Dermis blood vessel endothelial cell (primary cell): Measurements from ENCODE around the gene WDFY1. TPM values are rescaled to one million over a fixed set of nuclear protein-coding genes. Genes with fewer than 3 reads are reported as not detected.

Experiments
- DNase-seq: peaks from one replicate; pipeline ENCODE4 v3.0.0; 2010
- total RNA-seq: library from RNA; depleted of rRNA; stranded (reverse); fragments of >200 nt; gene quantifications from 2 replicates; pipeline ENCODE4 v1.2.3, GENCODE V29; 2014

The WDFY1 gene
- total RNA-seq, 1 donor from 2014 or later, result 126 TPM

DNA sequence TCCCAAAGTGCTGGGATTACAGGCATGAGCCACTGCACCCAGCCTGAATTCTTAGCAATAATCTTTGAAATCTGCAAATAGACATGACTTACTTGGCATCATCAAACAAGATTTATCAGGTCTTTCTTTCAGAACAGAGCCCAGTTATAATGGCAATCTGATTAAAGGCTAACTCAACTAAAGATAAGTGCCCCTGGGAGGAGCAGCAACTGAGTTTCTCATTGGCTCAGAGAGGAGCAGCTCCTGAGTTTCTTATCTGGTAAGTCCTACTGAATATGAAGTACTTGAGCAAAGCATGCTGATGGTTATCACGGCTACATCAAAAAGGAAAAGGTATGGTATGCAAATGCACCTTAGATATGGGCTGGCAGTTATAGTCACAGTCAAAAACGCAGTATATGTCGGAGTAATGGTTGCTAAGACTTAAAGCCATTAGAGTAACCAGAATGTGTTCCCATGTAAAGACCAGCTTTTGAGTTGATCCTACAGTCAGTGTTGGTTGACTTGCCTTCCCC lies 92.8 kb downstream of the WDFY1 start:
- DNase-seq, result no peak

DNA sequence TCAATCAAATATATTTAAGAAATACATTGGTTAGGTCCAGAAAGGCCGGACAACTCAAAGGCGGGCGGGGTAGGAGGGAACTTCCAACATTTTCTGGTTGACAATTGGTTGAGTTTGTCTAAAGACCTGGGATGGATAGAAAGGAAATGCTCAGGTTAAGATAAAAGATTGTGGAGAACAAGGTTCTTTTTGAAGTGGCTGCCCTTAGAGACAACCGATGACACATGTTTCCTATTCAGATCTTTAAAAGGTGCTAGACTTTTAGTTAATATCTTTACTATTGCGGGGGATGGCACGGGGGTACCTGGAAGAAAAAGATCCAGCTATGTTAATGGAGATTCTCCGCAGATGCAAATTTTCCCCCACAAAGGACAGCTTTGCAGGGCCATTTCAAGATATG lies 97.7 kb downstream of the WDFY1 start:
- no peak for DNase-seq

DNA sequence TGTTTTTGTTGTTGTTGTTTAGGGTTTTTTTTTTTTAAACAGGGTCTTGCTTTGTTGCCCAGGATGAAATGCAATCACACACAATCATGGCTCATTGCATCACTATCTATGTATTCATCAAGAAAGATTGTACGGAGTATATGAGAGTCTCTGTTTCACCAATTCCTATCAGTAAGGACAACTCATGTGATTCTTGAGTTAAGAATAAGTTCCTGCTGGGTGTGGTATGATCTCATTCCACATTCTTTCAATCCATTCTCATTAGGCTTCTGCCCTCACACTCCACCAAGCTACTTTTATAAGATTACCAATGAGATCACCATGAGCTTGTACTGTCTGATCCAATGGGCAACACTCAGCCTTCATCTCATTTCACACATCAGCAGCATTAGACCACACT lies 98.6 kb downstream of the WDFY1 start:
- no peak for DNase-seq

DNA sequence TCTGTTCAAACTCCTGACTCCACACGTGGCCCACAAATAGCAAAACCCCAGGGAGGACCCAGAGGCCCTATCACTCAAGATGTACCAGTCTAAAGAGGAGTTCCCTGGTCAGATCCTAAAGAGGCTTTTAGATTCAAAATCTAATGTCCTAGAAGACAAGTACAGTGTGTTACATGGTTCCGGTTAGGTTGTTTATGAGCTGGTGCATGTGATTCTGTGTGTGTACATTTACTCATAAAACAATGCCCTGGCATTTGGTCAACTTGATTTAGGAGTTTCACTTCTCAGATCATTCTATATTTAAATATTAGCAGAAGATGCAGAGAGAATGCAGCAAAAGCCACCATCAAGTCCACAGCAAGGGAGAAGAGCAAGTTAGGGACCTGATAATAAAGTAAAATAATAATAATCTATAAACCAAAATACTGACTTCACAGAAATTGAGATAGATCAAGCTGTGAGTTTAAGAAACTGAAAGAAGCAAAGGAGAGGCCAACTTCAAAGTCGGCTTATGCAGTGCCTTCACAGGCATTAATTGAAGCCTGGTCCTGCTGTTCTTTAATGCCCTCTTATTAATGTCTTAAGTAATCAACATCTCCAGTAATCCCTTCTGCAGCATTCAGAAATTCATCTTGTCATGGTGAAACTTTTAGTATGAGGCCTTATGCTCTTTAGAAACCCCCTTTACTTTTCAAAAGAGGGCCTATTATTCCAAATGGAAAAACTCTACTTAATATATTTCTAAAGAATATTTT lies 103.5 kb downstream of the WDFY1 start:
- DNase-seq, result peak; percentile 23

DNA sequence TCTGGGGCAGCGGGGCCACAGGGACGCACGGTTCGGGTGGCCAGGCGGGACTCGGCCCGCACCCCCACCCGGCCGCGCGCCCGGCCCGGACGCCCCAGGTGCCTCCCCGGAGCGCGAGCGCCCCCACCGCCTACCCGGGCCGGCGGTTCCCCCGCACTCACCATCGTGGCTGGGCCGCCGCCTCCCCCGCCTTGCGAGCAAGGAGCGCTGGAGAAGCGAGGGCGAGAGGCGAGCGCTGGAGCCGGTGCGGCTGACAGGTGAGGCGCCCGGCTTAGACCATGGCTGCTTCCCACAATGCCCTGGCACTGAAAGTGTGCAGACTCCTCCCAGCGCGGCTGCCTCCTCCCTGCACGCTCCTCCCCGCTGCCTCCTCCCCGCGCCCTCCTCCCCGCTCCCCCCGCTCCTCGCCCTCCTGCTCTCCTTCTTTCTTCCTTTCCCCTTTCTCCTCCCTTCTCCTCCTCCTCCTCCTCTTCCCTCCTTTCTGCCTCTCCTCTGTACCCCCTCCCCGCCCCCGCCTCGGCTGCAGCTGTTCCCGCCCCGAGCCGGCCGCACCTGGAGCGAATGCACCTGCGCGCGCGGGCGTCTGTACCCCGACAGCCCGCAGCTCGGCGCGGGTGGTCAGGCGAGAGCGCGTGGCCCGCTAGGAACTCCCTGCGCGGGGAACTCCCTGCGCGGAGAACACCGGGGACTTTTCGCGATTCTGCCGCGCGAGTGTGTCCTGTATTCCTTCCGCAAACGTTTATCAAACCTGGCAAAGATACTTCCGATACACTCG lies 107.7 kb downstream of the WDFY1 start, which contains the start of gene AP1S3:
AP1S3 (minus strand) TSS at position 296 of the 775 bp plus-strand sequence; CDS start at position 164, 132 bp downstream.
- peak; percentile 57 for DNase-seq

DNA sequence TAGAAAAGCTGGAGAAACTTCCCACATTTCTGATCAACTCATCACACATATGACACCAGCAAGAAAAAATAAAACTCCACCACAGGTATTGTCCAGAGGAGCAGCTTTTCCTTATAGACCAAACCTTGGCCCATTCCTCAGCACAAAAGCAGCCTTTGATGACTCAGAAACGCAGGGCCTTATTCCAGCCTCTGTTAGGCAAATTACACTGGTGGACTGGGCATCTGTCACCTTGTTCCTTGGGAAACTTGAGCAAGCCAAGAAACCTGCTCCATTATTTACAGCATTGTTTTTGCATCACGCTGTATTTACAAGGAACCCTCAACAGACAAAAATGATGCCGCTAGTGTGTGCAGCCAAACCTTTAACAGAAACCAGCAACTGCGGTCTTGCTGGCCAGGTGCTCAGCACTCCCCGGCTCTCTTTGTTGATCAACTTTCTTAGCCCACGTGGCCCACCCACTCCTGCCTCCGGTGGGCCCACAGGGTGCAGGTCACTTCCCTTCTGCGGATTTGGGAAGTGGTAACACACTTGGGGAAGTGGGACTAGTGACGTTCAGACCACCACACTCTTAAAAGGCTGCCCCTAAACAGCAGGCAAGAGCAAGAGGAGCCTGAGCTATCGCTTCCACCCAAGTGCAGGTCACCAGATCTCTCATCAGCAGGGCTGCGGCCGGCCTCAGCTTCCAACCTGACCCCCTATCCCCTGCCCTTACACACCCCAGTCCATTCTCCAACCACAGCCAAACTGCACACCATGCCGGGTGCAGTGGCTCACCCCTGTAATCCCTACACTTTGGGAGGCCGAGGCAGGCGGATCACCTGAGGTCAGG lies 109.2 kb downstream of the WDFY1 start:
- no peak for DNase-seq

DNA sequence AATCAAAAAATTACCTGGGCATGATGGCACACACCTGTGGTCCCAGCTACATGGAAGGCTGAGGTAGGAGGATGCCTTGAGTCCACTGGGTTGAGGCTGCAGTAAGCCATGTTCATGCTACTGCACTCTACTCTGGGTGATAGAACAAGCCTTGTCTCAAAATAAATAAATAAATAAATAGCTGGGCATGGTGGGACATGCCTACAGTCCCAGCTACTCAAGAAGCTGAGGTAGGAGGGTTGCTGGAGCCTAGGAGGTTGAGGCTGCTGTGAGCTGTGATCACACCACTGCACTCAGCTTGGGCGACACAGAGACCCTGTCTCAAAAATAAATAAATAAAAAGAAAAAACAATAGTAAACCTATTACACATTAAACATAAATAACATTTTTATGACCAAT lies 110.7 kb downstream of the WDFY1 start:
- DNase-seq, result no peak

DNA sequence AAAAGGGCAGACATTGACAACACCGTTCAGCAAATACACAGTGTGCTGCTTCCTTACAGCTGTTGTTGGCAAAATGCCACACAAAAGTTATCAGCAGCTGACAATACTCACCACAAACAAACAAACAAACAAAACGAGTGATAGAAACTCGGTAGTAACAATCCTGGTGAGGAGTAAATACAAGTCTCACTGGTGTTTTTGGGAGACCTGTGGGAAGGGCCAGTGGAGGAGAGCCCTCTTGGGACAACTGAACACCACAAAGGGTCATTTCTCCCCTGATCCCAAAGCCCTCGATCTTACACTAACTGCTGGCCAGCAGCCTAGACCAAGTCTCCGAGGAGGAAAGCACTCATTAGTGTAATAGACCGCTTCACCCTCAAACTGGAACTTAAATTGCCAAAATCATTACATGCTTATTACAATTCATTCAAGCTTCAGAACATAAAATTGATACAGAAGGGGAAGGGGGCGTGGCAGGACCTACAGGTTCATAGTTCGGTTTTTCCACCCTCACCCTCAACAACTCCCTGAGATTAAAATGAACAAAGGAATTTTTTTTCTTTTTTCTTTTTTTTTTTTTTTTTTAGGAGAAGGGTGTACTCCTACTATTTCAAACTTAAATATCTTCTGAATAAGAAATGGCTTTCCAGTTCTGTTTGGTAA lies 112.8 kb downstream of the WDFY1 start:
- peak; percentile 25 for DNase-seq

DNA sequence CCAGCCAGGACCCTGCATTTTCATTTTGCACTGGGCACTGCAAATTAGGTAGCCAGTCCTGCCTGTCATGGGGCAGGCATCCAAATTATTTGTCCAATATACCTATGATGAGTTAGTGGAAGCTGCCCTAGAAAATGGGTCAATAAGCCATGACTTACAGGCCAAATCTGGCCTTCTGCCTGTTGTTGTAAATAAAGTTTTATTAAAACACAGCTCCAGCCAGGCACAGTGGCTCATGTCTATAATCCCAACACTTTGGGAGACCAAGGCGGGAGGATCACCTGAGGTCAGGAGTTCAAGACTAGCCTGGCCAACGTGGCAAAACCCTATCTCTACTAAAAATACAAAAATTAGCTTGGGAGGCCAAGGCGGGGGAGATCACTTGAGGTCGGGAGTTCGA lies 116.0 kb downstream of the WDFY1 start:
- no peak for DNase-seq

DNA sequence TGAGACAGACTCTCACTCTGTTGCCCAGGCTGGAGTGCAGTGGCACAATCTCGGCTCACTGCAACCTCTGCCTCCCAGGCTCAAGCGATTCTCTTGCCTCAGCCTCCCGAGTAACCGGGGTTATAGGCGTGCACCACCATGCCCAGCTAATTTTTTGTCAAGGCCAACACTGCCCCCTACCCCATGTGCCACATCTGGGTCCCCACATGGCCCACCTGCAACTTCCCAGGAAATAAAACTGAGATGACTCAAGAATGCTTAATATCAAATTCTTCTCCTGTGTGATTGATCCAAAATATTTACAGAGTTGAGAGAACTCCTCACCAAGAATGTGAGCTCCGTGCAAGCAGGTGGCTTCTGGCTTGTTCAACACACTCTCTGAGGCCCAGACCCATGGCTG lies 116.8 kb downstream of the WDFY1 start:
- no peak for DNase-seq

DNA sequence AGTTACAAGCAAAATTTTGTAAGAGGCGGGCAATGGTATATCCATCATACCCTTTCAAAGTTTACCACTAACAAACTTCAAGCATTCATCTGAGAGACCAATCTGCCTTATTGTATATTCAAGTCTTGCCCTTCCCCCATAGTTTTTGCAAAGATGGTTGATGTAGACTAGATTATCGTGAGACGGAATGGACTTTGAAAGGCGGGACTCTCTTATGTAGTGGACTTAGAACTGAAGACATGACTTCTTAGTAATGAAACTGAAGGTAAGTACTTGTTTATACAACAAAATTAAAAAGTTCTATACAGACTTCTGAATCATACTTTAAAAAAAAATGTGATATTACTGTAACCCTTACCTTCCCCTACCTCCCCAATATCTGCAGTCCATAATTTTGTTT lies 118.1 kb downstream of the WDFY1 start:
- DNase-seq, result no peak

Other genes with a start within 250 kb of the WDFY1 start
- gene AP1S3, start 107.8 kb downstream of the WDFY1 start, total RNA-seq, result 1.2 and 4.4 TPM in 2 replicates
- 38.6 and 42.0 TPM in 2 replicates for gene MRPL44, start 12.1 kb upstream of the WDFY1 start, total RNA-seq
- gene SERPINE2, start 94.0 kb upstream of the WDFY1 start, total RNA-seq, result 2.3 and 5.1 TPM in 2 replicates